Measurements from ENCODE around the gene MAPK8IP2.
A peak's percentile ranks its signal among the peaks of the same experiment; 100 is the strongest.
"Not testable (repeated sequence)": the region's sequence is repeated elsewhere in the genome, so short reads cannot be mapped to it uniquely, and the experiment has no call there.

The MAPK8IP2 gene

DNA sequence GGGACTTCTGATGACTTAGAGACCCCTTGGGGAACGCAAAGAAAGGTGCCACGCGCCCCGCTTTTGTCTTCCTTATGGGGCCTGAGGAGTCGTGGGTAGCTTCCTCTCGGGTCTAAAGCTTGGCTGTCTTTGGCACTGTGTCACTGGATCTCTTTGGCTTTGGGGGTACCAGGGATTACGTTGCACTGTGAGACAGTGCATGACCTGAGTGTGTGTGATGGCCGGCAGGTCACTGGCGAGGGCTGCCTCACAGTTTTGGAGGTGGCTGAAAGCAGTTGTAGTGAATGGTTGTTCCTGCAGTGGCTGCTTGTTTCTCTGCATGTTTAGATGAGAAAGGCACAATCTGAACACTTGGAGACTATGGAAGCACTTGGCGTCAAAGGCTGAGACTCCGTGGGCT is 33.2 kb downstream of the MAPK8IP2 start:
- ChIA-PET CTCF (interaction anchor here (1.0 to 2.2 kb wide), 4 partner anchors 8 to 62 kb away, joined by 3 to 10 read pairs (median 5); no protein-coding TSS in a partner anchor), POLR2A (no interaction called here)
- no peak for DNase-seq (ENCODE audit: low read depth, low spot score)
- H3K4me3 ChIP-seq (ENCODE audit: low read depth, low read length): no peak overlapping the region
- no peak for TF ChIP-seq CTCF (IDR thresholded peaks at IDR 0.05; ENCODE audit: insufficient read depth, low read length, missing control alignments)

DNA sequence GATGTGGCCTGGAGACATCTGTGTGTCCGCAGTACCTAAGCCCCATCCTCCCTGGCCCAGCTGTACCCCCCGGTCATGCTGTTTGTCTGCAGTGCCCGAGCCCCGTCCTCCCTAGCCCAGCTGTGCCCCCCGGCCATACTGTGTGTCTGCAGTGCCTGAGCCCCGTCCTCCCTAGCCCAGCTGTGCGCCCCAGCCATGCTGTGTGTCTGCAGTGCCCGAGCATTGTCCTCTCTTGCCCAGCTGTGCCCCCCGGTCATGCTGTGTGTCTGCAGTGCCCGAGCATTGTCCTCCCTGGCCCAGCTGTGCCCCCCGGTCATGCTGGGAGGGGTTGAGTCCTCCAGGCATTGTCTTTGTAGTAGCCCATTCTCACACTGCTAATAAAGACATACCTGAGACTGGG is 35.0 kb downstream of the MAPK8IP2 start:
- TF ChIP-seq CTCF (IDR thresholded peaks at IDR 0.05; ENCODE audit: insufficient read depth, low read length, missing control alignments): no peak
- no peak for DNase-seq (ENCODE audit: low read depth, low spot score)
- CTCF ChIA-PET: no interaction called here
- POLR2A ChIA-PET: no interaction called here
- no peak overlapping the region for H3K4me3 ChIP-seq (ENCODE audit: low read depth, low read length)

- POLR2A ChIA-PET; H3K4me3 ChIP-seq (ENCODE audit: low read depth, low read length); DNase-seq (ENCODE audit: low read depth, low spot score): not testable (repeated sequence)
- CTCF ChIA-PET: interaction anchor here (1.4 to 3.1 kb wide), 4 partner anchors 10 to 52 kb away, joined by 10 to 24 read pairs (median 12); partner anchors contain the start of gene ARSA
Measured at GRCh38 chr22:50640296-50640695, 39.7 kb downstream of the MAPK8IP2 start.

GRCh38 chr22:50640857-50641647 is 40.5 kb downstream of the MAPK8IP2 start:
- ChIA-PET CTCF (interaction anchor here (1.3 to 3.1 kb wide), 9 partner anchors 7 to 143 kb away, joined by 3 to 24 read pairs (median 10); partner anchors contain the start of gene ARSA), POLR2A (no interaction called here)
- DNase-seq (ENCODE audit: low read depth, low spot score): no peak
- H3K4me3 ChIP-seq (ENCODE audit: low read depth, low read length): no peak overlapping the region
- no peak for TF ChIP-seq CTCF (IDR thresholded peaks at IDR 0.05; ENCODE audit: insufficient read depth, low read length, missing control alignments)

DNA sequence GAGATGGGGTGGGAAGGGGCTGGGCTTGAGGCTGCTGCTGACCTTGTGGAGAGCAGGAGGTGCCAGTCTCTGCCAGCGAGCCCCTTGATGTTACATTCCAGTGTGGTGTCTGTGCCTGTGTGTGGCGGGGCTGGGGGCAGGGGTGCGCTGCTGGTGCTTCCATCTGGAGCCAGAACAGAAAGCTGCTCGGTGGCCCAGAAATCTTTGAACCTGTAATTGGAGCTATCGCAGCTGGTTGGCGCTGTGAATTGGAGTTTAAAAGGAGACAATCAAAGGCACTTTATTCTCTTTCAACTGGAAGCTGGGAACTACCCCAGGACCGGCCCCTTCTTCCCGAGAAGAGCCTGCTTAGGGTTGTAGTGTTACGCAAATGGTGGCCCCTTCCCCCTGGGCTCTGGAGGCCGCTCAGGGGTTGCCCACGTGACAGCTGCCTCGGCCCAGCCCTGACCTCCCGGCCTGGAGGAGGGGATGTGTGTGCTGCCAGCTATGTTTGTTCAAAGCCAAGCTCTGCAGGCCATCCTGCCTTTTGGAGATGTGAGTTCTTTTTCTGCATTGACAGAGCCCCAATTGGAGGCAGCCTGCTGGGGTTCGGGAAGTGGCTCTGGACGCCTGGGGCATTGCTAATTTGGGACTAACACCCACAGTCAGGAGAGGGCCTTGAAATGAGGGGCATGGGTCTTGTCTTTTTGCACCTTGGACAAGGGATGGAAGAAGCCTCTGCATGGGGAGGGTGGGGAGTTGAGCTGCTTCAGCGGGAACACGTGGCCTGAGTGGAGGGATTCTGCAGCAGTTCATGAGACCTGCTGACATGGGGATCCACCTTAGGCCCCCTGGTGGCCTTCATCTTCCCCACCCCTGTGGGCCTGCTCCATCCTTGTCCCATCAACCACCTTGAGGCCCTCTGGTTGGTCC is 41.4 kb downstream of the MAPK8IP2 start:
- TF ChIP-seq CTCF (IDR thresholded peaks at IDR 0.05; ENCODE audit: insufficient read depth, low read length, missing control alignments): peak; percentile 11
- ChIA-PET POLR2A (no interaction called here), CTCF (interaction anchor here (1.2 to 3.1 kb wide), 11 partner anchors 8 to 144 kb away, joined by 3 to 24 read pairs (median 10); partner anchors contain the start of gene ARSA)
- H3K4me3 ChIP-seq (ENCODE audit: low read depth, low read length): no peak overlapping the region
- no peak for DNase-seq (ENCODE audit: low read depth, low spot score)

DNA sequence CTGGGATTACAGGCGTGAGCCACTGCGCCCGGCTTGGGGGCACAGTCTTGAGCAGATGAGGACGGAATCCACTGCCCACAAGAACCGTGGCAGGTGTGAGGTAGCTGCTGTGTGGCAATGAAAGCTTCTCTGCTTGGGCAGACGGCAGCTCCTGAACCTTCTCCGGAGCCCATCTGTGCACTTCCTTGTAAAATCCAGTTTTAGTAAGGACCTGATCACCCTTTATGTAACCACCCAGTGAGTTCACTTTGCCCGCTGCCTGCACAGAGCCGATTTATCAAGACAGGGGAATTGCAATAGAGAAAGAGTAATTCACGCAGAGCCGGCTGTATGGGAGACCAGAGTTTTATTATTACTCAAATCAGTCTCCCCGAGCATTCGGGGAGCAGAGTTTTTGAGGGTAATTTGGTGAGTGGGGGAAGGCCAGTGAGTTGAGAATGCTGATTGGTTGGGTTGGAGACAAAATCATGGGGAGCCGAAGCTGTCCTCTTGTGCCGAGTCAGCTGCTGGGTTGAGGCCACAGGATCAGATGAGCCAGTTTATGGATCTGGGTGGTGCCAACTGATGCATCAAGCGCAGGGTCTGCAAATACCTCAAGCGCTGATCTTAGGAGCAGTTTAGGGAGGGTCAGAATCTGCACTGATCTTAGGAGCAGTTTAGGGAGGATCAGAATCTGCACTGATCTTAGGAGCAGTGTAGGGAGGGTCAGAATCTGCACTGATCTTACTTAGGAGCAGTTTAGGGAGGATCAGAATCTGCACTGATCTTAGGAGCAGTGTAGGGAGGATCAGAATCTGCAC is 42.6 kb downstream of the MAPK8IP2 start:
- H3K4me3 ChIP-seq (ENCODE audit: low read depth, low read length); DNase-seq (ENCODE audit: low read depth, low spot score); POLR2A ChIA-PET: not testable (repeated sequence)
- CTCF ChIA-PET: interaction anchor here (1.3 to 2.1 kb wide), 2 partner anchors 10 to 56 kb away, joined by 5 to 10 read pairs; no protein-coding TSS in a partner anchor

- DNase-seq (ENCODE audit: low read depth, low spot score); H3K4me3 ChIP-seq (ENCODE audit: low read depth, low read length); POLR2A ChIA-PET: not testable (repeated sequence)
- CTCF ChIA-PET: interaction anchor here (1.1 kb wide), 1 partner anchor 89 kb away, joined by 3 read pairs; no protein-coding TSS in a partner anchor
Measured at GRCh38 chr22:50643821-50644101, 43.2 kb downstream of the MAPK8IP2 start.

Data from AG04449 (cell line).